Measurements from ENCODE around the gene DMD. TPM values are rescaled to one million over a fixed set of nuclear protein-coding genes. Genes with fewer than 3 reads are reported as not detected.

DMD gene
- polyA plus RNA-seq (2011; rRNA removed) (0.03 and 0.05 TPM in 2 replicates), polyA plus RNA-seq (2017; fragmentation: RNase III; extraction: RNeasy Plus Mini Kit Qiagen cat#74134 plus additional on column Dnase treatment) (0.05 TPM in 1 of 3 replicates, not detected in the others), polyA minus RNA-seq (2011; rRNA and poly(A)+ RNA removed) (0.25 TPM in 1 of 2 replicates, not detected in the other)
- polyA plus RNA-seq (2012; cell fraction: cytosol; rRNA removed) = 0.01 and 0.04 TPM in 2 replicates
- 0.11 TPM in 1 of 2 replicates, not detected in the other for polyA plus RNA-seq (2012; cell fraction: nucleus; rRNA removed)

DNA sequence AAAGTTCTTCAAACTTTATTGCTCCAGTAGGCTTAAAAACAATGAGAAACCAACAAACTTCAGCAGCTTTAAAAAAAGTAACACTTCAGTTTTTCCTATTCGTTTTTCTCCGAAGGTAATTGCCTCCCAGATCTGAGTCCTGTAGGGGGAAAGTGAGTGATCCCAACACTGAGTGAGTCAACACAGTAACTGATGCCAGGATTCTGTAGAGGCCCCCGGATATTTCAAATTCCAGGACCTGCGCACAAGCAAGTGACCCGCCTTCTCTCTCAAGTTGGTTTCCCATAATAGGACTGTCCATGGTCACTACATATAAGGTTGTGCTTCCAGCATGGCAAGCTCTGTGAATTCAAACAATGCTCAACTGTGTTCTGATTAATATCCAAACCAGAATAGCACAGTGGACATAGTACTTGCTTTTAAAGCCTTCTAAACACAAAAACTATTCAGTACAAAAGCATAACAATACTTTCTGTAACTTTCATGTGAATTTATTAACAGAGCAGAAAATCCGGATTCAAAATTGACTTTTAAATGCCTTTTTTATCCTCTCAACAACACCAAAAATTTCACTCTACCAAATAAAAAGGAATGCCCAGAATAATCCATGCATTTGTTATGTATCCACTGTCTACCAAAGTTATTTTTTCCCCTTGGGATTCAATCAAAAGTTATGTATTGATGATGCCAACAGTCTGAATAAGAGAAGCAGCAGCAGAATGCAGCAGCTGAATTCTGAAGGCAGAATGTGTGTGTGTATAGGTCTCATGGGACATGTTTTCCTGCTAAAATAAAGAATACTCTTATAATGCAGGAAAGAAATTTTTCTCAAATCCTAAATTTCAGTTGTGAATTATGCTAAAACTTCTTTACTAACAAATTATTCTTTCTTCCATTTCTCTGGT lies at the start of gene DMD:
Gene DMD, minus strand, starts transcription at position 194 of the 905 bp plus-strand sequence. CDS start 237 bp downstream, outside the sequence.
- peak; percentile 86 for FAIRE-seq
- no peak within 1 kb of the TSS for H3K4me3 ChIP-seq

GRCh38 chrX:33252306-33252825 lies 41.0 kb upstream of the DMD start:
- CTCF ChIA-PET = no interaction called here
- TF ChIP-seq POLR2AphosphoS2 (conservative IDR thresholded peaks at IDR 0.05; ENCODE audit: low read length) (no peak), CHD4 (IDR thresholded peaks at IDR 0.05; ENCODE audit: borderline replicate concordance) (no peak)
- TF ChIP-seq, protein P1, sequence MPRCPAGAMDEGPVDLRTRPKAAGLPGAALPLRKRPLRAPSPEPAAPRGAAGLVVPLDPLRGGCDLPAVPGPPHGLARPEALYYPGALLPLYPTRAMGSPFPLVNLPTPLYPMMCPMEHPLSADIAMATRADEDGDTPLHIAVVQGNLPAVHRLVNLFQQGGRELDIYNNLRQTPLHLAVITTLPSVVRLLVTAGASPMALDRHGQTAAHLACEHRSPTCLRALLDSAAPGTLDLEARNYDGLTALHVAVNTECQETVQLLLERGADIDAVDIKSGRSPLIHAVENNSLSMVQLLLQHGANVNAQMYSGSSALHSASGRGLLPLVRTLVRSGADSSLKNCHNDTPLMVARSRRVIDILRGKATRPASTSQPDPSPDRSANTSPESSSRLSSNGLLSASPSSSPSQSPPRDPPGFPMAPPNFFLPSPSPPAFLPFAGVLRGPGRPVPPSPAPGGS (IDR thresholded peaks at IDR 0.05) = no peak
- WGBS (ENCODE audit: missing lambda C conversion rate) = 5% methylated on average over 1 of the region's 1 CpG
- no peak for FAIRE-seq
- no peak overlapping the region for H3K27ac ChIP-seq
- no peaks in the 10 kb centered on the region for H3K9me3 ChIP-seq
- no peaks in the 10 kb centered on the region for H3K4me1 ChIP-seq
- DNase-seq (ENCODE audit: low read depth in 1 of 2, low spot score in 1 of 2) = no peak
- H3K4me3 ChIP-seq = no peak overlapping the region
- POLR2A ChIA-PET = no interaction called here
- no peak overlapping the region for H3K4me2 ChIP-seq
- ATAC-seq = no peak

More for the DNA sequence above, at the start of gene DMD:
- H3K4me1 ChIP-seq = no peaks in the 10 kb centered on the region
- TF ChIP-seq ZNF302 (CRISPR knock-in tag; IDR thresholded peaks at IDR 0.05) = no peak
- TF ChIP-seq BHLHE40 (IDR thresholded peaks at IDR 0.05; ENCODE audit: low read depth, low read length) = no peak
- TF ChIP-seq FOXS1 (CRISPR knock-in tag; IDR thresholded peaks at IDR 0.05) = no peak
- no peak for TF ChIP-seq NPAS2 (CRISPR knock-in tag; IDR thresholded peaks at IDR 0.05; ENCODE audit: borderline replicate concordance)
- no peak for TF ChIP-seq POLR2AphosphoS2 (conservative IDR thresholded peaks at IDR 0.05; ENCODE audit: low read length)
- TF ChIP-seq MAFK (IDR thresholded peaks at IDR 0.05; ENCODE audit: partially characterized antibody) = no peak
- TF ChIP-seq RCOR1 (IDR thresholded peaks at IDR 0.05; ENCODE audit: low read depth, low read length) = no peak
- TF ChIP-seq ESRRA (IDR thresholded peaks at IDR 0.05; ENCODE audit: borderline replicate concordance, low read length) = no peak
- TF ChIP-seq FOSL2 (IDR thresholded peaks at IDR 0.05) = no peak
- TF ChIP-seq FOSL2 (CRISPR knock-in tag; IDR thresholded peaks at IDR 0.05) = no peak
- TF ChIP-seq HEYL (CRISPR knock-in tag; IDR thresholded peaks at IDR 0.05) = no peak
- TF ChIP-seq REST (IDR thresholded peaks at IDR 0.05) = no peak
- no peak for TF ChIP-seq HOXA7 (CRISPR knock-in tag; IDR thresholded peaks at IDR 0.05)
- TF ChIP-seq SMC3 (IDR thresholded peaks at IDR 0.05) = no peak
- no peak for TF ChIP-seq RFX5 (IDR thresholded peaks at IDR 0.05)
- ChIA-PET POLR2A (no interaction called here), CTCF (no interaction called here)
- WGBS (ENCODE audit: missing lambda C conversion rate) = 27% methylated on average over 6 of the region's 6 CpGs
- H3K27ac ChIP-seq = no peak within 1 kb of the TSS
- DNase-seq (ENCODE audit: low read depth in 1 of 2, low spot score in 1 of 2) (no peak), ATAC-seq (no peak)
- H3K9me3 ChIP-seq = no peaks in the 10 kb centered on the region
- H3K4me2 ChIP-seq = no peak within 1 kb of the TSS

Data from A549 (cell line).